HG02938 (cell line): ENCODE results near the gene INSC.
A peak's percentile ranks its signal among the peaks of the same experiment; 100 is the strongest.

Source experiments
- ATAC-seq: cut with Tn5 transposase; IDR thresholded peaks from one replicate; pipeline ENCODE4 v1.9.1; 2021; ENCODE audit warnings: mild to moderate bottlenecking, moderate library complexity; ENCODE audit not compliant: unreplicated experiment

INSC gene

GRCh38 chr11:15182372-15182771 lies 67.6 kb downstream of the INSC start:
- no peak for ATAC-seq

DNA sequence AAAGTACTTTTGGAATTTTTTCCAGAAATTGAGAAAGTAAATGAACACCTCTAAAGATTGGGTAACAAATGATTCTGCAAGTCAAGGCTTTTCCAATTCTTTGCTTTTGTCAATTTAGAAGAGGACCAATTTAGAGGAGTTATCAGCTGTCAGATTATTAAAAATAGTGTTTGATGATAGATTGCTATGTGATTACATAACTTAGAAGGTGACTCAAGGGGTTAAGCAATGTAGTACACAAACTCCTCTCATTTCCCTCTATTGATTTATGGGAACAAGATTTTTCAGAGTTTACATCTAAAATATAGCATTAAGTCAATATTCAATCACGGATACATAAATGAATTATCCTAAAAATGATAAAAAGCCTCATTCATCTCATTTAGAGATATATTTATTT lies 70.3 kb downstream of the INSC start:
- ATAC-seq, result no peak

DNA sequence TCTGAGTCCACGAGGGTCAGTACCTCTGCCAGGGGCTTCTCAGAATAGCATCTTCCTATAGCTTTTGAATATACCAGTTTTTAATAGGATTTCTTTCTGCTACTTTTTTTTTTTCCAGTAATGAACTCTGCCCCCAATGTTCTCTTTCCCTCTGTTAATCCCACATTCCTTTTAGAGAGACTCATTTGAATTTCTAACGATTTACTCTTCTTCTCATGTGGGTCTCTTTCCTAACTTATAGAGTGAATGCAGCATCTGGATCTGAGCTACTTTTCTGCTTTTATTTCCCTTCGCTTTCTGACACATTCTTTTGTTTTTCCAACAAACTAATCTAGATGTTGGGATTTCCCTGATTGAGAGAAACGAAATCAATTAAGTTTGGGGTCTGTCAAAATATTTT lies 71.4 kb downstream of the INSC start:
- ATAC-seq, result no peak

- ATAC-seq, result no peak
These were observed 74.5 kb downstream of the INSC start for GRCh38 chr11:15189189-15189588.

- ATAC-seq, result no peak
These were observed 75.1 kb downstream of the INSC start for GRCh38 chr11:15189641-15190365.

DNA sequence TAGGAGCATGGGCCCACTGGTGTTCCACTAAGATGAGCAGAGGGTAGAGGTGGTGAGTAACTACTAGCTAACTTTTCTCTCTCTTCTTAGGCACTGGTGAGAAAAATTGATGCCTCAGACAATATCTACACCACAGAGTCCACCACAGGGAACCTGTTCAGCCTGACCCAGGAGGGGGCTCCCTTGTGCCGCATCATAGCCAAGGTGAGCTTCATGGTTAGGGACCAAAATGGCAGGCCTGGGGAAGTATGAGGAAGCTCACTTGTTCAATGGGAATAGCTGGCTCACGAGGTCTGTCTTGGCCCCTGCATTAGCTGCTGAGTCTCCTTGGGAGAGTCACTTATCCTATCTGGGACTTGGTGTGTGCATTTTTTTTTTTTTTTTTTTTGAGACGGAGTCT lies 75.9 kb downstream of the INSC start:
- ATAC-seq, result no peak

GRCh38 chr11:15192005-15192556 lies 77.4 kb downstream of the INSC start:
- ATAC-seq, result no peak

- no peak for ATAC-seq
These were observed 80.1 kb downstream of the INSC start for GRCh38 chr11:15194671-15195415.

DNA sequence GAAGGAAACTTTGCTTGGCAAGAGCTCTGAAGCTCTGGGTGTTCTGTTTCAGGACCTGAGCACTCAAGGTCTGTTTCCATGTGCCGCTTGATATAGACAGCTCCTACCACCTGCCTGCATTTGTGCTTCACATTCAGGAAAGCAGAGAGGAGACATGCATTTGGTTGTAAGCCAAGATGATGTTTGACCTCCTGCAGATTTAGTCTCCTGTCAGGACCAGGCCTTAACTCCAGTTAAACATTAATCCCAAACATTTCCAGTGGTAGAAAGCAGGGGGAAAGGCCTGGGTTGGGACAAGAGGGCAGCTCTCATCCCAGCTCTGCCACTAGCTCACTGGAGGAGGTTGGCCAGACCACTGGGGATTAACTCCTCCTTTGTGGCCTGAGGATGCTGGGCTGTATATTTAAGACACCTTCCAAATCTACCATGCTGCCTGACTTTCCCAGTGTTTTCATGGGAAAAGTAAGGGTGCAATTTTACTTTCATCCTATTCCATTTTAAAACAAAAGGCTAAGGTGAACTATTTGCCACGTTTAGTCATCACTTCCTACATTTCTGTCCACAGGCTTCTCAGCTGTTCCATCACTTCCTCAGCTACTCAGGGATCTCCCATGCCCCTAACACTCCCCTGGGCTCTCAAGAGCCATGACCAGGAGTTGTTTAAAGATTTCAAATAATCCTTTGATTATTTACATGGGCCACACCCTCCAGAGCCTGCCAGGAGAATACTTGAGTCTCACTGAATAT lies 80.9 kb downstream of the INSC start:
- no peak for ATAC-seq

DNA sequence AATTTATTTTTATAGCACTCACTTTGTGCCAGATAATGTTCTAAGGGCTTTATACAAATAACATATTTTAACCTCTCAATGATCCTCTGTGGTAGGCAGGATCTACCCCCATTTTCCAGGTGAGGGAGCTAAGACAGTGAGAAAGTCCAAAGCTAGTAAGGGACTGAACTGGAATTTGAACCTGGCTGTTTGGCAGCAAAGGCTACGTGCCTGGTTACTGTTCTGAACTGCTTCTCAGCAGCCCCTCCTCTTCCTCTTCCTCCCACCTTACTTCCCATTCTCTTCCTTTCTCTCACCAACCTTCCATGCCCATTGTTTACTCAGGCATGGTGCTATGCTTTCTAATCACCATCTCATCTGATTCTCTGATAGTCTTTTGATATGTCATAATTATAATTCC lies 82.0 kb downstream of the INSC start:
- no peak for ATAC-seq

GRCh38 chr11:15197696-15198095 lies 83.0 kb downstream of the INSC start:
- ATAC-seq, result no peak

GRCh38 chr11:15198284-15198683 lies 83.6 kb downstream of the INSC start:
- no peak for ATAC-seq

DNA sequence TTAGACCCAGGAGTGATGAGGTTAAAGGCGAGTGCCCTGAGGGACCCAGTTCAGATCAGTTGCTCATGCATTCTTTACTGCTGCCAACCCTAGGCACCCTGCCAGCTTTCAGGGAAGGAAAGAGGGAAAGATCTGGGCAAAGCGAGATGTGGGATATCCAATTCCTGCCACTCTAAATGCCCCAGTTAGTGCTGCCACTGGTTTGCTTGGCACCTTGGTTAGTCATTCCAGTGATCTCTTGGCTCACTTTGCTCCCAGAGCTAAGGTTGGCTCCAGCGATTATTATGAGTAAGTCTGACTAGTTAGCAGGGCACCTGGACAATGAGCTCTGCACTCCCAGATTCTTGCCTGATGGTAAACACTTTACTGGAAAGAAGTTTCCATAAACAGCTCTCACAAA lies 85.0 kb downstream of the INSC start:
- no peak for ATAC-seq

GRCh38 chr11:15200696-15201095 lies 86.0 kb downstream of the INSC start:
- ATAC-seq, result no peak

DNA sequence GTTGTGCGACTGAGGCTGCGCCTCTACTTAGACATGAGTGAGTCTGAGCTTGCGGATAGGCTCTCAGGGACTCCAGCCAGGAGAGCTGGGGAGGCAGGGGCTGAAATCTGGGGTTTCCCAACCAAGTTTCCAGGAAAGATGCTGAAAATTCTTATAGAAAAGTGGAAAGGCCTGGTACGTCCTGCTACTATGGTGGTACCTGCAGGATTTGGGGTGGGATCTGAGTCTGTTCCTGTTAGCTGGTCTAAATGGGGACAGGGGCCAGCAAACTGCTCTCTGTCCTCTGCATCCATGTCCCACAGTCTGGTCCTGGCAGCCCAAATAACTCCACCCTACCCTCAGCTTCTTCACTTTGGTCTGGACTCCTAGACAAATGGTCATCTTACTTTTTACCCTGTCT lies 86.9 kb downstream of the INSC start:
- ATAC-seq, result no peak

GRCh38 chr11:15202626-15203025 lies 87.9 kb downstream of the INSC start:
- no peak for ATAC-seq

DNA sequence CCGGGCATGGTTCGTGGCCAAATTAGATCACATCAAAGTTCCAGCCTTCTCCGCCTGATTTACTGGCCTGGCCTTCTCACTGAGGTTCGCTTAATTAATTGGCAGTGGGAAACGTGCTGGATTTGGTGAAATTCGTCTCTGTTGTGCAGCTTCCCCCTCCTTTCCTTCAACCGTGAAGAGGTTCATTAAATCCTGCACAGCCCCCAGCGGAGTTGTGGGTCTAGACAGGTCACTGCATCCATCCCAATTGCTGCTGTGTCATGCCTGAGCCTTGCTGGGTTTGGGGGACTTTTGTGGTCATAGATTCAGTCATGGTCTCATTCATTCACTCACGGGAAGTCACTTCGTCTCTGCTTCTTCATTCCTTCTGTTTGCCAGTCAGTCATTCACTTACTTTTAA lies 90.0 kb downstream of the INSC start:
- ATAC-seq, result no peak

GRCh38 chr11:15206791-15207190 lies 92.1 kb downstream of the INSC start:
- no peak for ATAC-seq

DNA sequence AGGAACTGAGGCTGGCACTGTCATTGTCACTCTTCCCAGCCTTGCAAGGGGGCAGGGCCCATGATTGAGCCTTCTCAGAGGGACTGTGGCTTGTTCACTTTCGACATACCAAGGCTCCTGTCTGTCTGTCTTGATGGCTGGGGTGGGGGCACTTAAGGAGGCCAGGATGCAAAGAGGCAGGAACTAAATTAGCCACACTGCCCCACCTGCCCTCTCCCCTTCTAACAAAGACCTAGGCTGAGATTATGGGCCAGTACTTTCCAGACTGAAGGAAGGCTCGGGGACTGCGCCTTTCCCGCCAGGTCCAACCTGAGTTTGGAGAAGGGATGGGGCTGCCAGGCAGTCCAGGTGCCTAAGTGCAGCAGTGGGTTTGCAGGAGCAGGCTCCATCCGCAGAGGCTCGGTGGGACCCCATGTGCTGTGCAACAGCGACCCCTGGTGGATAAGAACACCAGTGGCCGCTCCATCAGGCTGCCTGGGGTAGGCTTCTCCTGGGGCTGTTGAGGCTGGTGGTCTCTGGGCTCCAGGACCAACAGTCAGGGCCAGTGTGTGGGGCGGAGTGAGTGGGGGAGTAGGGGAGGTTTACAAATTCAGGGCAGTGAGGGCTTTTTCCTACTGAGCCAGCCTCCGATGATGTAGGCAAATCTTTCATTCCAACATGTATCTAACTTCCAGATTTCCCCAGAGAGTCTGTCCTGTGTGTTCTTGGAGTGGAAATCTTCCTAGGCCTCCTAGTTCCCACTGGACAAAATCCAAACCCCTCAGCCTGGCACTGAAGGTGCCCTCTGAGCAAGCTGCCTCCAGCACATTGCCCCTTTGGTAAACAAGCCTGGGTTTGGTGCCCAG lies 93.9 kb downstream of the INSC start:
- ATAC-seq, result peak; percentile 80

DNA sequence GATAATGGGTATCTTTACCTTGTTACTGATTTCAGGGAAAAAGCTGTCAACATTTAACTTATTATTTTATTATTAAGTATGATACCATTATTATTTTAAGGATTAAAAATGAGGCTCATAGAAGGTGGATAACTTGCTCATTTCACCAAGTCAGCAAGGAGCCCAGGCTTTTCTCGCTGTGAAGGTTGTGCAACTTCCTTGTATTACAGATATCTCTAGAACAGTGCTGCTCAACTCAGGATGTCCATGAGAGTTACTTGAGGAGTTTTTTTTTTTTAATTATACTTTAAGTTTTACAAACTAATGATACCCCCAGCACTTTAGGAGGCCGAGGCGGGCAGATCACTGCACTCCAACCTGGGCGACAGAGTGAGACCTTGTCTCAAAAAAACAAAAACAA lies 98.2 kb downstream of the INSC start:
- ATAC-seq, result no peak
